Hematopoietic multipotent progenitor cell treated with erythropoietin and hydrocortisone succinate and interleukin-3 and kit ligand, for 4 days (in vitro differentiated cells): ENCODE data around the gene RAB11FIP2.
A peak's percentile ranks its signal among the peaks of the same experiment; 100 is the strongest.
"Not testable (repeated sequence)": the region's sequence is repeated elsewhere in the genome, so short reads cannot be mapped to it uniquely, and the experiment has no call there.

ENCODE experiments used
- DNase-seq: peaks from one replicate; pipeline ENCODE4 v3.0.0-alpha.2; 2015

RAB11FIP2 gene

DNA sequence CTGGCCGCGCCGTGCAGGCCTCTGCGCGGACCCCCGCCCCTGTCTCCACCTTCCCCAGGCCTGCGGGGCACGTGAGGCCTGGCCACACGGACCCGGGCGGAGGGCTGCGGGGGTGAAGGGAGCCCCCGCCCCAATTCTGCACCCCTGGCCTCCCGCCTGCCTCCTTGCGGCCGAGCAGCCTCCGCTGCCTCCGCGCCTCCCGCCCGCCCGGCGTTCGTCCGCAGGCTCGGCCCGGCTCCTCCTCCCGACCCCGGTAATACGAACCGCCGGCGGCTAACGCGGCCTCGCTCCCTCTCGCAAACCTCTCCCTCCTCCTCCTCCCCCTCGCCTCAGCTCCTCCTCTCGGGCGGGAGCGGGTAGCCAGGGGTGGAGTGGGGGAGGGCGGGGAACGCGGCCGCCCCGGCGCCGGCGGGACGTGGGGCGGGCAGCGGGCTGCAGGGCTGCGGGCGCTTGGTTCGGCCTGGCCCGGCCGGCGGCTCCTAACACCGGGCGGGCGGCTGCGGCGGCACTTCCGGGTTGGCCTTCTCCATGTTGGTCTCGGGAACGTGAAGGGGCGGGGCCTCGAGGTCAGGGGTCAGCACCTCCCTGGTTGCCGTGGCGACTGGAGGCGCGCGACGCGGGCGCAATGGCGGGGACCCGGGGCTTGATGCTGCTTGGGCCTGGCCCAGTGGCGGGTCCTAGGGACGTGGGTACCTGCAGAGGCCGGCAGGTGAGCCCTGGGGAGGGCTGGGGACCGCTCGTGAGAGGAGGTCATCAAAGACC is at the start of gene RAB11FIP2:
Gene RAB11FIP2, minus strand, starts transcription at position 547 of the 762 bp plus-strand sequence. CDS start 778 bp downstream, outside the sequence.
- peak; percentile 97 for DNase-seq

GRCh38 chr10:118096022-118096421 is 49.3 kb upstream of the RAB11FIP2 start:
- no peak for DNase-seq

- DNase-seq = no peak
Observed at GRCh38 chr10:118092209-118092608, 45.5 kb upstream of the RAB11FIP2 start.

DNA sequence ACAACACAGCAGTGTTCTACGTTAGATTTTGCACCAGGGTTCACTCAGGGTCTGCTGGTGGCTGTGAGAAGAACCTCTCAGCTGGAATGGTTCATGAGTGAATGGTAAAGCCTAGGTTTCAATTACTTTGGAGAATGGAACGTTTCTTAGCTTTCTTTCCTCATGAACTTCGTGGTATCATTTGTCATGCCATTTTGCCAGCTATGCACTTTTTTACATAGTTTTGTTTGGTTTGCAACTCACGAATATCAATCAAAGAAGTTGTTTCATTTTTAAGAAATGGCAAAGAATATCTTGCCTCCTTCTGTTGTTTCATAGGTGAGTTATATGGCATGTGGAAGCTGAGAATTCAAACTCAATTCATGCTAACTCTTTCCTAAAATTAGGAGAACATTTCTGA is 34.1 kb upstream of the RAB11FIP2 start:
- DNase-seq = no peak

GRCh38 chr10:118076705-118077104 is 30.0 kb upstream of the RAB11FIP2 start:
- no peak for DNase-seq

- no peak for DNase-seq
Observed at GRCh38 chr10:118072840-118073239, 26.1 kb upstream of the RAB11FIP2 start.

- not testable (repeated sequence) for DNase-seq
Observed at GRCh38 chr10:118067389-118067788, 20.6 kb upstream of the RAB11FIP2 start.

DNA sequence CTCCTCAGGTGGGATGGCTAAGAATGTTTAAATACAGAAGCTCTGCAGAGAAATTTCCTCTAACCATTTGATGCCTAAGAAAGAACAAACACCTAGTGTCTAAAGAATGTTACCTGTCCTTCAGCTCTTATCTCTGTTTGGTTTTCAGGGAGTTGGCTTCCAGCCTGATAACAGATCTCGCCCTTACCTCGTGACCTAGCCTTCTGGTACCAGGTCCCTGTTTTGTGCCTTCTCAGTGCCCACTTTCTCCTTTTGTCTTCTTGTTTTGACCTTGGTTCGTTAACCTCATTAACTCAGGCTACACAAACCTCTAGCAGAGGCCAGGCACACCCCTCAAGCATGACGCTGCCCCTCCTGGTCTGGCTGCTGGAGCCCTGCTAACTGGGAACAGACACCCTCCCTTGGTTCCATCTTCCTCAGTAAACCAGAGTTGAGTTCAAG is 16.1 kb upstream of the RAB11FIP2 start:
- DNase-seq = no peak

- DNase-seq = no peak
Observed at GRCh38 chr10:118058371-118058770, 11.6 kb upstream of the RAB11FIP2 start.

DNA sequence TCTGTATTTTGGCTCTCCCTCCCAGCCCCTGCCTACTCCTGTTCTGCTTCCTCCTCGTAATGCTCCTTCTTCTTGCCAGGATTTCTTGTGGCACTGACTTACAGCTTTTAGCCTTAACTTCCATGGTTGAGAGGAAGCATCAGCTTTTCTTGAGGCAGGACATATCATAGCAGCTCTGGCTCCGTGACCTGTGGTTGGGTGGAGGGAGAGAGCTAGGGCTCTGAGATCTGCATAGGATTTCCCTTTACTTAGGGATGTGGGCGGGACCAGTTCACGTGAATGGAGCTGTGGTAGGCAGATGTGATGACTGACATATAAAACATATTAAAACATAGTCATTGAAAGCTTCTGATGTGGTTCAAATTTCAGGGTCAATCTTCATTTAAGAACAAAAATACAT is 10.6 kb upstream of the RAB11FIP2 start:
- no peak for DNase-seq

DNA sequence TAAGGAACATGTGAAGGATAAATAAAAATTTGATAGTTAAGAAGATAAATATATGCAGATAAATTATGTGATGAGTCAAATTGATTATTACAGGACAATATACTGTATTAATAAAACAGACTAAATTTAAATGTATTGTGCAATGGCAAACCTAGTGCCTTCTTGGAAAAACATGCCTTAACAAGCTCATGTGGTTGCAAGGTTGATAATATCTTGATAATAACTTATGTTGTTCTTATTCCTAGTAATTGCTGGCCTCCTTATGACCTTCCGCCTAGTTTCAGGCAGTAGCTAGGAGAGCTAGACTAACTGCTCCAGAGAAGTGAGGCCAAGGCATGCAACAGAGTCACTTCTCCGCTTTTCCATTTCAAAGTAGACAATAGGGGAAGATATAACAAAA is 7.6 kb upstream of the RAB11FIP2 start:
- DNase-seq = peak; percentile 22

GRCh38 chr10:118052816-118053215 is 6.1 kb upstream of the RAB11FIP2 start:
- no peak for DNase-seq

- DNase-seq = no peak
Observed at GRCh38 chr10:118047880-118048279, 1.1 kb upstream of the RAB11FIP2 start.

DNA sequence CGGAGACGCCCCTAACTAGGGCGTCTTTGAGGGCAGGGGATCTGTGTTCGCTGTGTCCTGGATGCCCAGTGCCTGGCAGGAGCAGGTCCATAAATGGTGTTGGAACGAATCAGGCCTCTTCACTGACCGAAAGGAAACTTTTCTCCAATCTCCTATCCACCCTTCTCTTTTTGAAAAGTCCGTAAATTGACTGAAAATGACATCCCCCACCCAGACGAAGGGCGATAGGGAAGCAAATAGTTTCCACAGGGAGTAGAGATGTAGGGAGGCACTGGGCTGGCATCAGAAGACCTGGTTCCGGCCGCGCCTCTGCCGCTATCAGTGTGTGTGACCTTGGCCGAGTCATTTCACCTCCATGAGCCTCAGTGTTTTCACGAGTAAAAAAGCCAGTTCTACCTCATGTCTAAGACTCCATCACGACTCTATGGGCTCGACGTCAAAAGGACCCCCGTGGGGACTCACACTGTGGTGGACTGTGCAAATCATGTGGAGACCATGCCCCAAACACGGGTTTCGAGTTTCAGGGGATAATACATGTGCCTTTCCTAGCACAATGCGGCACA is 497 bp upstream of the RAB11FIP2 start:
- no peak for DNase-seq

- DNase-seq = peak; percentile 47
Observed at GRCh38 chr10:118045837-118046394, 825 bp downstream of the RAB11FIP2 start.

GRCh38 chr10:118045158-118045836 is 1.4 kb downstream of the RAB11FIP2 start:
- DNase-seq = no peak

DNA sequence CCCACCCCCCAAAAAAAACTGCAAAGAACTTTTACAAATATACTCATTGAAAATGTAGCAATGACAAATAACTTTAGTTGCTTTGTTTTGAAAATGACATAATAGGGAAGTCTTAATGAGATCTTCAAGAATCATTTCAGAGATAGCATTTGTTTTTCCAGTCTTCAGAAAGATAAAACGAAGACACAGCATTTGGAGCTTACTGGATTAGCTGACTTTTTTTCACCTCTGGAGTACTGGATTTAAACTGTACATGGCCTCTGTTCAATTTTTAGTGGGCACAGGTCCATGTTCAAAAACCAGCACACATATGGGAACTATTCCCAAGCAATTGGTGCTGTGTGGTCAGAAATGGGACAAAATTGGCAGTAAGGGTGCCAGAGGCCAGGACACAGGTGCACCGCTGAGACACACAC is 3.9 kb downstream of the RAB11FIP2 start:
- DNase-seq = no peak

- DNase-seq = no peak
Observed at GRCh38 chr10:118042336-118042735, 4.4 kb downstream of the RAB11FIP2 start.

DNA sequence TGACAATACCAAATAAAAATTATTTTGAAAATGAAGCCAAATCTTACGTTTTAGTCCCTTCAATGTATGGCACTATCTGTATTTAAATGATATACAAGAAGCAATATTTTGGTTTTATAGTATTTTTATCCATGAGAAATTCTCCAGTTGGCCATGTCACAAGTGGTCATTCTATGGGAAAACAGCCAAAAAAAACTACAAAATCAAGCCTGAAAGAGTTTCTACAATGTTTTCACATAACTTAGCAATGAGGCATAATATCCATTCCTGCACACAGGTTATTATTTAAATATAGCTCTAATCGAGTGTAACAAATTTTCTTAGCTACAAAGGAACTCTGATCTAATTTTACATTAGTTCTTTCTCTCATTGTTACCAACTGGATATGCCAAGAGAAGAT is 5.4 kb downstream of the RAB11FIP2 start:
- no peak for DNase-seq

- DNase-seq = no peak
Observed at GRCh38 chr10:118036281-118036875, 10.4 kb downstream of the RAB11FIP2 start.

DNA sequence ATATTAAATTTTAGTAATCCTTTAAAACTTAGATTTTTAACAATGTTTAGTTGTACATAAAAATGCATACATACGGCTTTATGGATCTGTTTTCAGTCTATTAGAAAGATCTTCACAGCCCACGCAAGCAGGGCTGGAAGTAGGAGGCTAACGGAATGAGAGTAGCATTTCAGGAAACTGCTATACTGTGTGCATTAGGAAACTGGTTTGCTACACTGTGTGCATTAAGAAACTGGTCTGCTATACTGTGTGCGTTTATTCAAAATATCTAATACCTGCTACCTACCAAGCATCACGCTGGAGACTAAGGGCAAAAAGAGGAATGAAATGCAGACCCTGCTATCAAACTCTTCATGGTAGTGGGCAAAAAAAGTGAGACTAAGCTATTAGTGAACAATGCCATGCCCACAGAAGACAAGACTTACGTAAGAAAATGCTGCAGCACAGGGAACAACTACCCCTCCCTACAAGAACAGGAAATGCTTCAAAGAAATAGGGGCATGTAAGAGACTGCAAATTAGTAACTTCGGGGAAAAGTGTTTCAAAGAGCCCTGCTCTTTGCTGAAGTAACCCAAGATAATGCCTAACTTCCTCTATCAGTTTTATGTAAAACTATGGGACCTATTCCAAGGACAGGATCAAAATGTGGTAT is 11.3 kb downstream of the RAB11FIP2 start:
- DNase-seq = peak; percentile 82

DNA sequence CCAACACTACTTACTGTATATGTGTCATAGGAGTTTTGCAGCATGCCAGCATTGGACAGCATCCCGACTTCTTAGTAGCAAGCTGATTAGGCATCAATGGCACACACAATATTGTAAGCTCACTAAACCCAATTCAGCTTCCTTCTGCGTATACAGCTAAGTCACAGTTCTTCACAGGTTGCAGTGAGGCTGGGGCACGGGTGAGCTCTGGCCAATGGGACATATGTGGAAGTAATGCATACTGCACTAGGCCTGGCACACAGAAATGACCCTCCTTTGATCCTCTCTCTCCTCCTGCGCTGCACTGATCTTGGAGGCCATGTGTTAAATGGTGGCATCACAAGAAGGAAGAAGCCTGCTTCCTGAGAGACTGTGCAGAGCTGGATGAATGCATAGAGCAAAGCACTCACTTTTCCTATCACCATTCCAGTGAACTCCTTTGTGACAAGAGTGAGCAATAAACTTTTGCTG is 11.9 kb downstream of the RAB11FIP2 start:
- DNase-seq = no peak

DNA sequence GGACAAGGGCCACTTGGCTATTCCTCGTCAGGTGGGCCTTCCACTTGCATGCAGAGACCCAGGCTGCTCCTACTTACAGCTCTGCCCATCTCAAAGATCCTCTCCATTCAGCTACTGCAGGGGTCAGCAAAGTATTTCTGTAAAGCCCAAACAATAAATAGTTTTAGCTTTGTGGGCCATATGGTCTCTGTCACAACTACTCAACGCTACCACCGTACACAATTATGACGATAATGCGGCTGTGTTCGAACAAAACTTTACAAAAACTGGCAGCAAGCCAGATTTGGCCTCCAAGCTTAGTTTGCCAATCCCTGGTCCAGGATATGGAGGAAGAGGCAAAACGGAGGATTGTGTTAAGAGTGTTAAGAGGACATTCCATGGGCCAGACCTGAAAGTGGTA is 12.8 kb downstream of the RAB11FIP2 start:
- DNase-seq = no peak
